HFFc6 (cell line): ENCODE results near the gene RPS6KC1. TPM values are rescaled to one million over a fixed set of nuclear protein-coding genes. Genes with fewer than 3 reads are reported as not detected.

Source experiments
- DNase-seq: peaks from one replicate; pipeline ENCODE4 v3.0.0-alpha.2; 2018
- H3K27ac Mint-ChIP-seq: 2 replicates; pipeline ENCODE4 v1.8.0; 2020; ENCODE audit warnings: mild to moderate bottlenecking, mixed read lengths
- H3K27me3 Mint-ChIP-seq: 2 replicates; pipeline ENCODE4 v1.8.0; 2021; ENCODE audit warnings: mild to moderate bottlenecking, moderate library complexity, mixed read lengths; ENCODE audit not compliant: insufficient read depth
- H3K36me3 Mint-ChIP-seq: 2 replicates; pipeline ENCODE4 v1.8.0; 2021; ENCODE audit warnings: low read depth, mixed read lengths
- H3K4me1 Mint-ChIP-seq: 2 replicates; pipeline ENCODE4 v1.8.0; 2020; ENCODE audit warnings: low read depth, mixed read lengths
- H3K4me3 Mint-ChIP-seq: 2 replicates; pipeline ENCODE4 v1.8.0; 2020; ENCODE audit warnings: mild to moderate bottlenecking, moderate library complexity, mixed read lengths
- H3K9me3 Mint-ChIP-seq: 2 replicates; pipeline ENCODE4 v1.8.0; 2020; ENCODE audit warnings: mild to moderate bottlenecking, mixed read lengths
- CTCF ChIP-seq: fragments of 200-600 bp; sonication (generic); IDR thresholded peaks from 2 replicates; pipeline ENCODE4 v1.5.0; 2021; ENCODE audit warnings: antibody characterized with exemption, mild to moderate bottlenecking
- total RNA-seq, 6 experiments: library from RNA; stranded (reverse); fragmentation: NEBNext Ultra II Directional; extraction: Animal tissue kit (Norgen Biotek cat#: 25700); gene quantifications; 2 replicates in 1 of 6; 3 replicates in 5 of 6; pipeline ENCODE4 v1.2.3, GENCODE V29; 2021

RPS6KC1 gene
- total RNA-seq, 6 experiments from 2014 or later: 15.6 to 18.3 (median 17.3) TPM

GRCh38 chr1:213275293-213275692 lies 224.3 kb downstream of the RPS6KC1 start:
- no peak overlapping the region for H3K4me3 Mint-ChIP-seq
- H3K27ac Mint-ChIP-seq: no peak overlapping the region
- no peak for DNase-seq
- H3K4me1 Mint-ChIP-seq: peaks cover 17% of the 10 kb centered on the region
- peaks cover 12% of the 10 kb centered on the region for H3K36me3 Mint-ChIP-seq
- no peaks in the 10 kb centered on the region; the same call in none of the 2 replicates for H3K27me3 Mint-ChIP-seq
- no peaks in the 10 kb centered on the region for H3K9me3 Mint-ChIP-seq
- TF ChIP-seq CTCF: no peak

GRCh38 chr1:213276236-213276635 lies 225.2 kb downstream of the RPS6KC1 start:
- H3K4me3 Mint-ChIP-seq: no peak overlapping the region
- H3K9me3 Mint-ChIP-seq: no peaks in the 10 kb centered on the region
- no peaks in the 10 kb centered on the region; the same call in none of the 2 replicates for H3K27me3 Mint-ChIP-seq
- DNase-seq: no peak
- TF ChIP-seq CTCF: no peak
- no peak overlapping the region for H3K27ac Mint-ChIP-seq
- peaks cover 17% of the 10 kb centered on the region for H3K4me1 Mint-ChIP-seq
- H3K36me3 Mint-ChIP-seq: peaks cover 12% of the 10 kb centered on the region

- H3K36me3 Mint-ChIP-seq: peaks cover 12% of the 10 kb centered on the region
- peaks cover 17% of the 10 kb centered on the region for H3K4me1 Mint-ChIP-seq
- H3K27ac Mint-ChIP-seq: no peak overlapping the region
- H3K27me3 Mint-ChIP-seq: no peaks in the 10 kb centered on the region; the same call in none of the 2 replicates
- no peak for DNase-seq
- no peaks in the 10 kb centered on the region for H3K9me3 Mint-ChIP-seq
- no peak overlapping the region for H3K4me3 Mint-ChIP-seq
- TF ChIP-seq CTCF: no peak
These were observed 226.0 kb downstream of the RPS6KC1 start for GRCh38 chr1:213277036-213277435.

- Mint-ChIP-seq H3K4me3 (no peak overlapping the region), H3K4me1 (peaks cover 16% of the 10 kb centered on the region), H3K9me3 (no peaks in the 10 kb centered on the region; the same call in 1 of the 2 replicates), H3K27ac (no peak overlapping the region), H3K36me3 (no peaks in the 10 kb centered on the region; the same call in 1 of the 2 replicates), H3K27me3 (no peaks in the 10 kb centered on the region; the same call in none of the 2 replicates)
- DNase-seq: no peak
- no peak for TF ChIP-seq CTCF
These were observed 228.4 kb downstream of the RPS6KC1 start for GRCh38 chr1:213279410-213279809.

GRCh38 chr1:213281640-213282301 lies 230.7 kb downstream of the RPS6KC1 start:
- no peaks in the 10 kb centered on the region; the same call in none of the 2 replicates for H3K27me3 Mint-ChIP-seq
- no peak overlapping the region for H3K4me3 Mint-ChIP-seq
- no peak for DNase-seq
- H3K27ac Mint-ChIP-seq: no peak overlapping the region
- peaks cover 21% of the 10 kb centered on the region for H3K4me1 Mint-ChIP-seq
- H3K9me3 Mint-ChIP-seq: peaks cover 12% of the 10 kb centered on the region
- 0 out of 2 replicates have a peak, but pooled peaks cover 4% of the 10 kb centered on the region for H3K36me3 Mint-ChIP-seq
- no peak for TF ChIP-seq CTCF
